Mesothelial cell of epicardium (in vitro differentiated cells): Measurements from ENCODE around the gene DNAI7. TPM values are rescaled to one million over a fixed set of nuclear protein-coding genes. Genes with fewer than 3 reads are reported as not detected.

ENCODE experiments used
- DNase-seq, 2 experiments: peaks; one replicate each; pipeline ENCODE4 v3.0.0; 2021; ENCODE audit warnings: low spot score in 2 of 2; ENCODE audit not compliant: unreplicated experiment in 2 of 2
- H3K27ac Mint-ChIP-seq: 2 replicates; pipeline ENCODE4 v1.8.0; 2021; ENCODE audit warnings: mixed read lengths
- H3K27me3 Mint-ChIP-seq: 2 replicates; pipeline ENCODE4 v1.8.0; 2021; ENCODE audit warnings: low read depth, mixed read lengths
- H3K36me3 Mint-ChIP-seq: 2 replicates; pipeline ENCODE4 v1.8.0; 2021; ENCODE audit warnings: mixed read lengths
- H3K4me1 Mint-ChIP-seq: 2 replicates; pipeline ENCODE4 v1.8.0; 2021; ENCODE audit warnings: mixed read lengths
- H3K4me3 Mint-ChIP-seq: 2 replicates; pipeline ENCODE4 v1.8.0; 2021; ENCODE audit warnings: mild to moderate bottlenecking, moderate library complexity, mixed read lengths
- H3K9me3 Mint-ChIP-seq: 2 replicates; pipeline ENCODE4 v1.8.0; 2021; ENCODE audit warnings: mixed read lengths
- CTCF ChIP-seq: fragments of 200-600 bp; sonication (generic); IDR thresholded peaks from one replicate; pipeline ENCODE4 v1.5.0; 2021; ENCODE audit warnings: antibody characterized with exemption; ENCODE audit not compliant: unreplicated experiment
- total RNA-seq: library from RNA; stranded (reverse); gene quantifications from 3 replicates; pipeline ENCODE4 v1.2.1, GENCODE V29; 2021

Gene DNAI7
- total RNA-seq, 1 donor from 2014 or later = 1.5 TPM

DNA sequence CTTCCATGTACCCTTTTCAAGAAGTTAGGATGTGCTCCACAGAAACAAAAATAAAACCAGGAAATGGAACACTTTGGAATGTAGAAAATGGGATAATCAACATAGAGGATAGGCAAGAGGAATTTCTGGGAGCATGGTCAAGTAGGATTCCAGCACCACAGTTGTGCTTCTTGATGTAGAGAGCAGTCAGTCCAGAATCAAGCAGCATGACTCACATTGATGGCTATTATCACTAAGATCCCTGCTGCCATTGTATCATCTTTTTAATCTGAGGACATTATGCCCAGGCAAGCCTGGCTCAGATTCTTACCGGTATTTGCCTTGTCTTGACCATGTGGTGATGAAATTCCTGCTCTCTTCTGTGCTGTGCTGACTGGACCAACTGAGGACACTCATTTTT lies 5.7 kb upstream of the DNAI7 start:
- no peak for DNase-seq
- no peak for TF ChIP-seq CTCF
- Mint-ChIP-seq H3K9me3 (no peaks in the 10 kb centered on the region), H3K27me3 (no peaks in the 10 kb centered on the region), H3K4me1 (peaks cover 9% of the 10 kb centered on the region), H3K27ac (no peak overlapping the region), H3K4me3 (no peak overlapping the region), H3K36me3 (peaks cover 5% of the 10 kb centered on the region)

DNA sequence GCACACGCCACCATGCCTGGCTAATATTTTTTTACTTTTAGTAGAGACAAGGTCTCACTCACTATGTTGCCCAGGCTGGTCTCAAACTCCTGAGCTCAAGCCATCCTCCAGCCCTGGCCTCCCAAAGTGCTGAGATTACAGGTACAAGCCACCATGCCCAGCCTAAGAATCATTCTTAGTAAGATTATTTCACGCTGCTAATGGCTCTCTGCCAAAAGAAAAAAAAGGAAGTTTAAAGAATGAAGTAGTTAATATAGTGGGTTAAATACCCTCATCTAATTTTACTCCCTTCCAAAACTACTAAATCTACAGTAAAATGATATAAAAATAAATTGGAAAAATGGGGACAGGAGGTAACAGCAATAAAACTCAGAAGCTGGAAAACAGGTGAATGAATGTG lies 2.6 kb upstream of the DNAI7 start:
- Mint-ChIP-seq H3K4me3 (no peak overlapping the region), H3K4me1 (peaks cover 22% of the 10 kb centered on the region), H3K27me3 (no peaks in the 10 kb centered on the region), H3K36me3 (peaks cover 5% of the 10 kb centered on the region), H3K9me3 (no peaks in the 10 kb centered on the region), H3K27ac (no peak overlapping the region)
- TF ChIP-seq CTCF = no peak
- DNase-seq = no peak

DNA sequence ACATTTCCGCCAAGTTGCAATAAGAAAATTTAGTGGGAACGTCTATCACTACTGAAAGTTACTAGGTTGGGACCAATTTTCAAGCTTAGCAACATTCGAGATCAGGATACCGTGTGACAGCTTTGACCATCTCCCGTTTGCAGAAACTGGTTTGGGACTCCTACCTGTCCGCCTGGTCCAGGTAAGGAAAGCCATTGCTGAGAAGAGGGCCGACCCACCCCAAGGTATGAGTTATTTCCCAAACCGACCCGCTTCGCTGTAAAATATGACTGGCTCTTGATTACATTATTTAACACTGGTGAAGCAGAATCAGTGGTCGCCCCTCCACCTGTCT lies 271 bp downstream of the DNAI7 start:
- H3K4me1 Mint-ChIP-seq = peaks cover 22% of the 10 kb centered on the region
- H3K9me3 Mint-ChIP-seq = no peaks in the 10 kb centered on the region
- H3K4me3 Mint-ChIP-seq = peak overlapping the region; percentile 93
- no peak for TF ChIP-seq CTCF
- H3K36me3 Mint-ChIP-seq = no peaks in the 10 kb centered on the region
- peak overlapping the region; percentile 98 for H3K27ac Mint-ChIP-seq
- H3K27me3 Mint-ChIP-seq = no peaks in the 10 kb centered on the region
- no peak for DNase-seq

GRCh38 chr12:25194214-25194613 lies 746 bp downstream of the DNAI7 start:
- H3K27me3 Mint-ChIP-seq = no peaks in the 10 kb centered on the region
- peaks cover 22% of the 10 kb centered on the region for H3K4me1 Mint-ChIP-seq
- H3K36me3 Mint-ChIP-seq = no peaks in the 10 kb centered on the region
- peak overlapping the region; percentile 93 for H3K4me3 Mint-ChIP-seq
- TF ChIP-seq CTCF = no peak
- no peaks in the 10 kb centered on the region for H3K9me3 Mint-ChIP-seq
- no peak for DNase-seq
- H3K27ac Mint-ChIP-seq = peak overlapping the region; percentile 98

- H3K27me3 Mint-ChIP-seq = no peaks in the 10 kb centered on the region
- no peak for TF ChIP-seq CTCF
- H3K9me3 Mint-ChIP-seq = no peaks in the 10 kb centered on the region
- DNase-seq = no peak
- H3K4me1 Mint-ChIP-seq = peaks cover 17% of the 10 kb centered on the region
- no peak overlapping the region for H3K4me3 Mint-ChIP-seq
- no peak overlapping the region for H3K27ac Mint-ChIP-seq
- H3K36me3 Mint-ChIP-seq = no peaks in the 10 kb centered on the region
Measured at GRCh38 chr12:25190793-25191192, 4.2 kb downstream of the DNAI7 start.

DNA sequence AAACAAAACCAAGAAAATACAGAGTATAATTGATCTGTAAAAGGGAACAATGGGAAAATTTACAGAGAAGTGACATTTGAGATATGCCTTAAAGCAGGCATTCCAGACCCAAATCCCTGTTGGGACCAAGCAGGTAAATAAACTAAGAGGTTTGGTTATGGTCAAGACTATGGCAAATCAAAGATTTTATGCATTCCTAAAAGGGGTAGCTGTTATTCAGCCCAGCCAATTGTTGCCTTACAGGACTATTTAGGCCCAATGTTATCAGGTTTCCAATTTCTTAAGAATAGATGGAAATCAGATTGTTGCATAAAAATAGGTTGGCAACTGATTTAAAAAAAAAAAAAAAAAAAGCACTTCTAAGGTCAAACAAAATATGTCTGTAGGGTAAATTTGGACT lies 5.3 kb downstream of the DNAI7 start:
- Mint-ChIP-seq H3K27me3 (no peaks in the 10 kb centered on the region), H3K4me3 (no peak overlapping the region), H3K27ac (no peak overlapping the region), H3K9me3 (no peaks in the 10 kb centered on the region), H3K36me3 (no peaks in the 10 kb centered on the region), H3K4me1 (peaks cover 11% of the 10 kb centered on the region)
- TF ChIP-seq CTCF = no peak
- no peak for DNase-seq
